Smooth muscle cell of the brain vasculature (primary cell): Measurements from ENCODE around the gene CR1.
"Not testable (repeated sequence)": the region's sequence is repeated elsewhere in the genome, so short reads cannot be mapped to it uniquely, and the experiment has no call there.

Experiments used
- DNase-seq: peaks from one replicate; pipeline ENCODE4 v3.0.0-alpha.2; 2012; ENCODE audit warnings: low read depth, low spot score

Gene CR1

DNA sequence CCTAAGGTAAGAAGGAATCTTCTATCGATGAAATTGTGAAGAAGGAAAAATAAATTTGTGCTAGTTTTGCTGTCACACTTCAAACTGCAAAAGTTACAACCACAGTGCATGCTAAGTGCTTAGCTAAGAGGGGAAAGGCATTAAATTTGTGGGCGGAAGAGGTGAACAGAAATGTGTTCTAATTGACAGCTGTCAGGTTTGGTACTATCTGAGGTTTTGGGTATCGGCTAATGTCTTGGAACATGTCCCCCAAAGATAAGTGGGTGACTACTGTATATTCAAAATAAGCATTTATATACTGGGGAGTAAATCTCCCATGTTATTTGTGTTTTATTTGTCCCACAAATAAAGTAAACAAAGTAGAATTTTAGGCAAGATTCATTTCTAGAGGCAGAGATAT is 8.0 kb downstream of the CR1 start:
- DNase-seq: no peak

DNA sequence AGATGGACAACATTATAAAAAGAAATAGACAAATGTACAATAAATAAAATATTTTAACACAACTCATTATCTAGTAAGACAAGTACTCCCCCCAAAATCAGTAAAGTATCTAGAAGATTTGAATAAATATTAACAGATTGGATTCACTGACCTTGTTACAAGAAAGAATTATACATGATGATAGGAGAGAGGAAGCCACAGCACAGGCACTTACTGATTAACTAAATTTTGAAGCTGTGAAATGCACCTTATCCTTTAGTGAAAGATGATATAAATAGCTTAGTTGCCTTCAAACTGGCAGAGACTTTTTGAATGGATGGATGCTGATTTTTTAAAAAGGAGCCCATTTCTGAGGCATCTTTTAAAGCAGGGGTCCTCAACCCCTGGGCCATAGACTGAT is 8.5 kb downstream of the CR1 start:
- no peak for DNase-seq

DNA sequence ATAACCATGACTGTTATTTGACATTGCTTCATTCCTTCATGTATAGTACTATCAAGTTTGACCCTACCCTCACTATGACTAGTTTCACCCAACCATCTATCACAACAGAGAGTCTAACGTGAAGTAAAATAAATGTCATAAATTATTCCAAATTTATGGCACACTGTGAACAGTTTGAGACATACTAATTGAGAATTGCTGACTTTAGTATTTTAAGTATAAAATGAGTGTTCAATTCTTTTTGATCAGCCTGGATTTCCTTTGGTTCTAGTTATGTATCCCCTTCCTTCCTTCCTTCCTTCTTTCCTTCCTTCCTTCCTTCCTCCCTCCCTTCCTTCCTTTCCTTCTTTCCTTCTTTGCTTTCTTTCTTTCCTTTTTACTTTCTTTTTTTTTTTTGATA is 14.5 kb downstream of the CR1 start:
- DNase-seq: no peak

DNA sequence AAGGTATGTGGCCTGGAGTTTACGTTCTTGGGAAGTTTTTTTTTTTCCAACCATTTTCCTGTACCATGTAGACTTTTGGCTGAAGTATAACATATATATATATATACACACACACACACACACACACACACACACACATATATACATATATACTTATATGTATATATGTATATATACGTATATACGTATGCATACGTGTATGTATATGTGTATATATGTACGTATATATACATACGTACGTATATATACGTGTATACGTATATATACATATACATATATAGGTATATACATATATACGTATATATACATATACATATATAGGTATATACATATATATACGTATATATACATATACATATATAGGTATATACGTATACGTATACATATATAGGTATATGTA is 18.9 kb downstream of the CR1 start:
- no peak for DNase-seq

DNA sequence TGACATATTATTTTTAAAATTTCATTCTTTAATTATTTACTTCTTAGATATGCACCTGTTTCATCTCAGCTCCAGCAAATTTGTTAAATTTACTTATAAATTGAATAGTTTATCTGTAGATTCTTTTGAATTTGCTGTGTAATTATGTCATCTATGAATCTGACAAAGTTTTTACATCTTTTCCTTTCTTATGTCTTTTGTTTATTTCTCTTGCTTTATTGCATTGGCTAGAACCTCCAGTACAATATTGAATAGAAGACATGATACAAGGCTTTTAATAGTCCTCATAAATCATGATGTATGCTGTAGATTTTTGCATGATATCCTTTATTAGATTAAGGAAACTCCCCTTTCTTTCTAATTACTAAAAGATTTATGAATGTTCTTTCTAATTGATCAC is 20.8 kb downstream of the CR1 start:
- DNase-seq: no peak

DNA sequence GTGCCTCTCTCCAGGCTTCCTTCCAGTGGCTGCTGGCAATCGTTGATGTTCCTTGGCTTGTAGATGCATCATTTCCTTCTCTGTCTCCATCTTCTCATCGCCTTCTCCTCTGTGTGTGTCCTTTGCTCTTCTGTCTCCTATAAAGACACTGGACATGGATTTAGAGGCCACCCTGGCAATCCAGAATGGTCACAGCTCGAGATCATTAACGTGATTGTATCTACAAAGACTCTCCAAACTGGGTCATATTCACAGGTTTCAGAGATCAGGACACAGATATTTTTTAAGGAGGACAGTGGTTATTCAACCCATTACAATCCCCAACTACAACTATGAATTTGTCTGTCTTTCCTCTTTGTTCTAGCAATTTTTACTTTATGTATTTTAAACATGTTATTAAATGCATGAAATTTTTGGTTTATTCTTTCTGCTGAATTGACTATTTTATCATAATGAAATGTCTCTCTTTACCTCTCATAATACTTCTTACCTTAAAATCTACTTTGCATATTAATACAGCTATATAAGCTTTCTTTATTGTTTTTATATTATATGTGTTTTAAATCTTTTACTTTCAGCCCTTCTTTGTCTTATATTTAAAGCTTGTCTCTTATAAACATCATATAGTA is 22.8 kb downstream of the CR1 start:
- DNase-seq: no peak

DNA sequence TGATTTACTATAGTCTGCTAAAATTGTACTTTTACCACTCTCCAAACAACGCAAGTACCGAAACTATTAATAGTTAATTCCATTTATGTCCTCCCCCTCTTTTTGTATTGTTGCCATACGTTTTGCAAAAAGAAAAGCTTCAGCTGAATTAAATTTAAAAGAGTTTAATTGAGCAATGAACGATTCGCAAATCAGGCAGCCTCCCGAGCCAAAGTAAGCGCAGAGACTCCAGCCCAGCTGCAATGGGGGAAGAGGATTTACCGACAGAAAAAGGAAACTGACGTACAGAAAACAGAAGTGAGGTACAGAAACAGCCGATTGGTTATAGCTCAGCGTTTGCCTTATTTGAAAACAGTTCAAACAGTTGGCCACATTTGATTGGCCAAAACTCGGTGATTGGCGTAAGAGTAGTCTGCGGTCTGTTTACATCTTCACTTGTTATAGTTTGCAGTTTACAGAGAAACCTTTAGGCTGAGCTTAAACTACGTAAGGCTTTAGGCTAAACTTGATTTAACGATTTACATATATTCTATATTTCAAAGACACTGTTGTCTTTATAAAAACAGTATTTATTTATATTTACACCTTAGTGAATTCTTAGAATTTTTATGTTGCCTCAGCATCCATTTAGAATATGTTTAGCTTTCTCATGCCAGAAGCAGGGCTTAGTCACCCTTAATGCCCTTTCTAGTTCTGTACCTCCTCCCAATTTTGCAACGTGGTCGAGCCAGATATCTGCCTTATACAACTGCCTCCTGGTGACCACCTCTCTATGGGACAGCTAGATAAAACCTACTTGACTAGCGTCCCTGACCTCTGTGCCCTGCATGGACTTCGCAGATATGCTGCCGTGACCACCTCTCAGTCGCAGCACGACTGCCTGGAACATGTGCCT is 23.8 kb downstream of the CR1 start:
- no peak for DNase-seq

DNA sequence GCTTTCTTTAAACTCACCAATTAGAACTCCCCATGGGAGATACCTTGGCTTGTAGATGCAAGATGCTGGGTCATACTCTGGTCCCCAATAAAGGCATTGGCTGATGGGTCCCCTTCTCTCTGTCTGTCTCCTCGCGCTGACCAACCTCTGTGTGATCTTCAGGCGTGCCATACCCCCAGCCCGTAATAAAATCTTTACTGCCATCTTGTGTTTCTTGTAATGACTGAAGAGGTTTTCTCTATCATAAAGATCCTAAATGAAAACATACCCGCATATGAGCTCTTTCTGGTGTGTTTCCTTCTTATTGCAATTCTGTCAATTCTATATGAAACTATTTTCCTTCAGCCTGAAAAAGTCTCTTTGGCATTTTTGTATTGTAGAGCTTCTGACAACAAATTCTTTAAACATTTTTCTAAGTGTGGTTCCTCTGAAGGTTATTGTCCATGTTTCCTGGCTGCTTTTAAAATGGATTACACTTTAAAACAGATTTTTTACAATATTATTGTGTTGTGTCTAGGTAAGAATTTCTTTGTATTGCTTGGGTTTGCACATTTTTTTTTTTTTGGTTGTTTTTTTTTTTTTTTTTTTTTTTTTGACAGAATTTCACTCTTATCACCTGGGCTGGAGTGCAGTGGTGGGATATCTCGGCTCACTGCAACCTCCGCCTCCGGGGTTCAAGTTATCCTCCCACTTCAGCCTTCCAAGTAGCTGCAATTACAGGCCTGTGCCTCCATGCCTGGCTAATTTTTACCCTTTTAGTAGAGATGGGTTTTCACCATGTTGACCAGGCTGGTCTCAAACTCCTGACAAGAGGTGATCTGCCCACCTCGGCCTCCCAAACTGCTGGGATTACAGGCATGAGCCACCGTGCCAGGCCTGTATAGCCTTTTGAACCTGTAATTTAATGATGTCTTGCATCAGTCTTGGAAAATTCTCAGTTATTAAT is 24.7 kb downstream of the CR1 start:
- DNase-seq: not testable (repeated sequence)

DNA sequence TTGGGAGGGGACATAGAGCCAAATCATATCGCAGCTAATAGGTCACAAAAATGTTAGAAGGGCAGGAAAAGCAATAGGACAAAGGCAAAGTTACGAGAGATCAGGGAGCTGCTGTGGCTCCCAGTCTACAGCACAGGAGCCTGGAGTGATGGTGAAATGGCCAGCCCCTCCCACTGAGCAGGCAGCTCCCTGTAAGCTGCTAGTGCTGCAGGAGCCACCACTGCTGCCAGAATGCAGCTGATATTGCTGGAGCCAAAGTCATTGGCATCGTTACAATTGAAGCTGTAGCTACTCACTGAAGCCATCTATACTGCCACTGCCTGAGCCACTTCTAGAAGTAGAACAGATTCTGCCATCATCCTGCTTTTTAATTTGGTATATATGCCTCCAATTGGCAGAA is 29.3 kb downstream of the CR1 start:
- DNase-seq: not testable (repeated sequence)

DNA sequence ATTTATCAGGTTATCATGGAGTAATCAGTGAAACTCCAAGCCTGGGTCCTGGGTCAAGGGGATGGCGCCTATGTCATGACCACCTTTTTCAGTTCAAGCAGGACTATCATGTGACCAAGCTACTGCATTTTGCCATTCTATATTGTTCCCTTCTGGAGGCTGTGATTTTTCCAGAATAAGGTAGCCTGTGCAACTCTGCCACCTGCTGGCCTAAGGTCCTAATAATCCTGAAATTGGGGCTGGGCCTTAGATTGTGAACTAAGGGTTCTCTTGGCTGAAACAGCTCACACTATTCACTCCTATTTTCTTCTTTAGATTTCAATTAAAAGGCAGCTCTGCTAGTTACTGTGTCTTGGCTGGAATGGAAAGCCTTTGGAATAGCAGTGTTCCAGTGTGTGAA is 32.4 kb downstream of the CR1 start:
- not testable (repeated sequence) for DNase-seq

DNA sequence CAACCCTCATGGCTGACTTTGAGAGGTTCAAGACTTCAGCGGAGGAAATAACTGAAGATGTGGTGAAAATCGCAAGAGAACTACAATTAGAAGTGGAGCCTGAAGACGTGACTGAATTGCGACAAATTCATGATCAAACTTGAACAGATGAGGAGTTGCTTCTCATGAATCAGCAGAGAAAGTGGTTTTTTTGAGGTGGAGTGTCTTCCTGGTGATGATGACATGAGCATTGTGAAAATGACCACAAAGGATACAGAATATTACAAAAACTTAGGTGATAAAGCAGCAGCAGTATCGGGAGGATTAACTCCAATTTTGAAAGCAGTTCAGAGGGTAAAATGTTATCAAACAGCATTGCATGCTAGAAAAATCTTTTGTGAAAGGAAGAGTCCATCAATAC is 40.3 kb downstream of the CR1 start:
- DNase-seq: not testable (repeated sequence)

DNA sequence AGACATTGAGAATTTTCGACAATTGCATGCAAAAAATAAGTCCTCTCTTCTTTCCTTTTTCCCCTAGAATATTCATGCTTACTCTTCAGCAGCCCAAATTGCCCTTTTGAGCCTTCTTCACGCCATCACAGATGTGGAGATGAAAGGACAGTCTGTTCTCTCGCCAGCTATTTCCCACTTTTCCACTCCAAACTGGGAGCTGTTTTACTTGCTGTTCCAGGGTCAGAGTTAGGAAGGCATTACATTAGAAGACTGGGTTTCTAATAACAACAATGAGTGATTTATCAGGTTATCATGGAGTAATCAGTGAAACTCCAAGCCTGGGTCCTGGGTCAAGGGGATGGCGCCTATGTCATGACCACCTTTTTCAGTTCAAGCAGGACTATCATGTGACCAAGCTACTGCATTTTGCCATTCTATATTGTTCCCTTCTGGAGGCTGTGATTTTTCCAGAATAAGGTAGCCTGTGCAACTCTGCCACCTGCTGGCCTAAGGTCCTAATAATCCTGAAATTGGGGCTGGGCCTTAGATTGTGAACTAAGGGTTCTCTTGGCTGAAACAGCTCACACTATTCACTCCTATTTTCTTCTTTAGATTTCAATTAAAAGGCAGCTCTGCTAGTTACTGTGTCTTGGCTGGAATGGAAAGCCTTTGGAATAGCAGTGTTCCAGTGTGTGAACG is 50.9 kb downstream of the CR1 start:
- DNase-seq: not testable (repeated sequence)

DNA sequence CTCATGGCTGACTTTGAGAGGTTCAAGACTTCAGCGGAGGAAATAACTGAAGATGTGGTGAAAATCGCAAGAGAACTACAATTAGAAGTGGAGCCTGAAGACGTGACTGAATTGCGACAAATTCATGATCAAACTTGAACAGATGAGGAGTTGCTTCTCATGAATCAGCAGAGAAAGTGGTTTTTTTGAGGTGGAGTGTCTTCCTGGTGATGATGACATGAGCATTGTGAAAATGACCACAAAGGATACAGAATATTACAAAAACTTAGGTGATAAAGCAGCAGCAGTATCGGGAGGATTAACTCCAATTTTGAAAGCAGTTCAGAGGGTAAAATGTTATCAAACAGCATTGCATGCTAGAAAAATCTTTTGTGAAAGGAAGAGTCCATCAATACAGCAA is 58.9 kb downstream of the CR1 start:
- not testable (repeated sequence) for DNase-seq

DNA sequence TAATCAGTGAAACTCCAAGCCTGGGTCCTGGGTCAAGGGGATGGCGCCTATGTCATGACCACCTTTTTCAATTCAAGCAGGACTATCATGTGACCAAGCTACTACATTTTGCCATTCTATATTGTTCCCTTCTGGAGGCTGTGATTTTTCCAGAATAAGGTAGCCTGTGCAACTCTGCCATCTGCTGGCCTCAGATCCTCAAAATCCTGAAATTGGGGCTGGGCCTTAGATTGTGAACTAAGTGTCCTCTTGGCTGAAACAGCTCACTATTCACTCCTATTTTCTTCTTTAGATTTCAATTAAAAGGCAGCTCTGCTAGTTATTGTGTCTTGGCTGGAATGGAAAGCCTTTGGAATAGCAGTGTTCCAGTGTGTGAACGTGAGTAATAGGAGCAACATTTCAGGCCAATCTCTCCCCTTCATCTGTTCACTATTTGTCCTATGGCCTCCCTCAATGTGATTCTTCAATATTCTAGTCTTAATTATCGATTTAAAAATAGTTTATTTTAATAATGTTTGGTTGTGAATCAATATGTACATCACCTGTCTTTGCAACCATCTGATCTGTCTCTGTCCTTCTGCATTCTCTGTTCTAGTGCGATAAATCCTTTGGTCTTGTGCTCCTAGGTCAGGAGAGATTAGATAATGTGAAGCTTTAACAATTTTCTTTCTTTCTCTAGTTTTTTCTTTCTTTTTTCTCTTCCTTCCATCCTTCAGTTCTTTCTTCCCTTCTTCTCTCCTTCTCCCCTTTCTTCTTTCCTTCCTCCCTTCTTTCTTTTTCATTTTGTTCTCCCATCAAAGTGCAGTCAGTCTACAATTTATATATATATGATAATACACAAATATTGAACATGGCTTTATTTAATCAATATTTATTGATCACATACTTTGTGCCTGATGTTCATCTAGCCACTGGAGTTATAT is 69.8 kb downstream of the CR1 start:
- DNase-seq: no peak

DNA sequence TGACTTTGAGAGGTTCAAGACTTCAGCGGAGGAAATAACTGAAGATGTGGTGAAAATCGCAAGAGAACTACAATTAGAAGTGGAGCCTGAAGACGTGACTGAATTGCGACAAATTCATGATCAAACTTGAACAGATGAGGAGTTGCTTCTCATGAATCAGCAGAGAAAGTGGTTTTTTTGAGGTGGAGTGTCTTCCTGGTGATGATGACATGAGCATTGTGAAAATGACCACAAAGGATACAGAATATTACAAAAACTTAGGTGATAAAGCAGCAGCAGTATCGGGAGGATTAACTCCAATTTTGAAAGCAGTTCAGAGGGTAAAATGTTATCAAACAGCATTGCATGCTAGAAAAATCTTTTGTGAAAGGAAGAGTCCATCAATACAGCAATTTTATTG is 76.0 kb downstream of the CR1 start:
- not testable (repeated sequence) for DNase-seq

DNA sequence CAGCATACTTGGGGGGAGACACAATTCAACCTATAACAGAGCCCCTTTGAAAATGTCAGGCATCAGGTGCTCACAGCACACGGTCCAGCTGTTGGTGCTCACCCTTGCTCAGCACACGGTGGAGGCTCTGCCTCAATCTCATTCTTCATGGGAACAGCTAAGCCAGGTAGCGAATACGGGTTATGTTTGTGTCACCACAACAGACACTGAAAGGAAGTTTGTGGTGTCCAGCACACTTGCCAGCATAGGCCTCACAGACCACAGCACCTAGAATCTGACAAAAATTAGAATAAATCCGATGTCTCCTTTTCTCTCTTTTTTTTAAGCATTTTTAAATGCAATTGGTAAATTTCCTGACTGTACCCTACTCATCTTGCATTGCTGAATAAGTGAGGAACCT is 77.1 kb downstream of the CR1 start:
- not testable (repeated sequence) for DNase-seq

DNA sequence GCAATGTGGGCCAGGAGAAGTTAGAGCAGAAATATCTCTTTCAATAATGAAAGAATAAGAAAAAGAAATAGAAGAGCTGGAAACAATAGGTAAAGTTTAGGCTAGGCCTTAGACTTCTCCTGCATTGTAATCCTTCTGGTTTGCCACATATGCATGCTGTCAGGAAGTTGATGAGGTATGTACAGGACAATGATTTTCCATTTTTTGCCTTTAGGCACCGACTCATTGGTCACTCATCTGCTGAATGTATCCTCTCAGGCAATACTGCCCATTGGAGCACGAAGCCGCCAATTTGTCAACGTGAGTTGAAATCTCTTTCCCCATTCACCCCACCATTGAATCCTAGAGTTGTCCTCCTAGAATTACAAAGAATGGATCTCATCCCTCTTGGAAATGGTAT is 79.4 kb downstream of the CR1 start:
- DNase-seq: not testable (repeated sequence)

DNA sequence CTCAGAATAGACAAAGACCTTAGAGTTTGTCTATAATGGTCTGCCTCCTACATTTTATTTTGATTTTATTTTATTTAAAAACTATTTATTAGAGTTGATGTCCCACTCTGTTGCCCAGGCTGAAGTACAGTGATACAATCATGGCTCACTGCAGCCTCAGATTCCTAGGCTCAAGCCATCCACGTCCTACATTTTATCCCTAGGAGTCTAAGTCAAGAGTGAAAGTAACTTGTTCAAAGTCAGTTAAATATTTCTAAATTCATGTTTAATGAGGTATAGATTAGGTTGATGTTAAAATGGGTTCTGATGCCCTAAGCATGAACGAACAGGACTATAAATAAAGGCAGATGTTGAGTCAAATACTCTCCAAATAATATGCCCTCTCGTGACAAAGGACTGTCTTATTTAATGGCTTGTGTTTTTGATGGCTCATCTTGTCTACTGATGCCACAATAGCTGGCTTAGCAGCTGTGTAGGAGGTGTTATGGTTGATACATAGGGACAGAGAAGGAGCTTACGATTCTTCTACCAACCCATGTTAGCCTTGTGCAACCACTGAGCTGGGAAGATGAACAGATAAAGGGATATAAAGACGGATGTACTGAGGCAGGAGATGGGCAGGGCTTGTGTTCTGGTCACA is 83.0 kb downstream of the CR1 start:
- no peak for DNase-seq

DNA sequence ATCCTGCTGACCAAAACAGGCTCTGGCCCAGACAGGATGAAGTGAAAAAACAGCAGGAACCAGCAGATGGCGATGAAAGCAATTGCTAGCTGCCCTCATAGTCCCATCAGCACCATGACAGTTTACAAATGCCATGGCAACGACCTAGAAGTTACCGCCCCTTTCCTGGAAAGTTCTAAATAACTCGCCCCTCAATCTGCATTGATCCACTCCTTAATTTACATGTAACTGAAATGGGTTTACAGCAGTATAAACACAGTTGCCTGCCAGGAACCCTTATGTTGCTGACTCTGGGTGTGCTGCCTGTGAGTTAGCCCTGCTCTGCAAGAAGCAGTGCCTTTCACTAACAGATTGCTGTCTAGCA is 83.5 kb downstream of the CR1 start:
- DNase-seq: peak; percentile 2
